Endothelial cell of umbilical vein (primary cell): Measurements from ENCODE around the gene BTN1A1. TPM values are rescaled to one million over a fixed set of nuclear protein-coding genes. Genes with fewer than 3 reads are reported as not detected.

Source experiments
- BruUV-seq: library from RNA; stranded (reverse); fragments of 400-500 nt; replicated peaks from 2 replicates; lab custom pipeline; 2021; lab: Mats Ljungman, UMichigan
- CTCF ChIA-PET: fragments of 300-600, 350-600 bp; sonication (Branson Sonifier 250); formaldehyde crosslinking; loops from one replicate; lab custom pipeline; 2021; ENCODE audit warnings: antibody characterized with exemption, inconsistent platforms; lab: Charles Lee
- POLR2A ChIA-PET: fragments of 300-600, 350-600 bp; sonication (Branson Sonifier 250); formaldehyde crosslinking; loops from one replicate; lab custom pipeline; 2021; ENCODE audit warnings: antibody characterized with exemption, inconsistent platforms; lab: Charles Lee
- DNase-seq: peaks from one replicate; pipeline ENCODE4 v3.0.0-alpha.2; 2011; ENCODE audit warnings: low read depth, low spot score
- FAIRE-seq: peaks from 2 replicates; lab custom pipeline; 2011; peaks lifted over from hg19 to GRCh38; lab: Jason Lieb, UNC
- H2AFZ ChIP-seq: 2 replicates; pipeline ENCODE4 v1.6.0; 2012; ENCODE audit warnings: low read depth, low read length, control low read depth, inconsistent platforms
- H3K27ac ChIP-seq: 2 replicates; pipeline ENCODE4 v1.5.1; 2011; ENCODE audit warnings: low read depth, mild to moderate bottlenecking, control low read depth, low read length, moderate library complexity; ENCODE audit not compliant: insufficient read depth
- H3K27me3 ChIP-seq, 2 experiments: 2 replicates each; pipeline versions ENCODE4 v1.6.0 to v1.6.1; 2011; ENCODE audit warnings: low read length in 2 of 2, mixed read lengths in 1 of 2; ENCODE audit not compliant: control insufficient read depth in 2 of 2, insufficient read depth in 2 of 2
- H3K36me3 ChIP-seq, 2 experiments: 2 replicates in 1 of 2; 3 replicates in 1 of 2; pipeline ENCODE4 v1.5.1; 2011; ENCODE audit warnings: low read length in 2 of 2, mild to moderate bottlenecking in 1 of 2, moderate library complexity in 1 of 2; ENCODE audit not compliant: control insufficient read depth in 2 of 2, insufficient read depth in 2 of 2; ENCODE audit errors: extremely low read depth in 1 of 2
- H3K4me1 ChIP-seq: 3 replicates; pipeline ENCODE4 v1.5.1; 2011; ENCODE audit warnings: mild to moderate bottlenecking, low read length; ENCODE audit not compliant: control insufficient read depth, insufficient read depth; ENCODE audit errors: extremely low read depth
- H3K4me2 ChIP-seq: 2 replicates; pipeline ENCODE4 v1.6.1; 2011; ENCODE audit warnings: low read length, control low read depth, mixed read lengths; ENCODE audit not compliant: insufficient read depth
- H3K4me3 ChIP-seq, 3 experiments: fragments of 200-600 bp in 1 of 3; sonication (generic), shearing (Covaris generic) in 1 of 3; replicated peaks in 1 of 3; 2 replicates each; pipeline ENCODE4 v1.5.1; 2011 to 2016; ENCODE audit warnings: control low read depth in 3 of 3, low read length in 3 of 3, mild to moderate bottlenecking in 2 of 3, inconsistent platforms in 1 of 3, low read depth in 1 of 3, moderate library complexity in 1 of 3; ENCODE audit not compliant: insufficient read depth in 1 of 3
- H3K79me2 ChIP-seq: 2 replicates; pipeline ENCODE4 v1.6.0; 2012; ENCODE audit warnings: low read length, inconsistent platforms; ENCODE audit not compliant: control insufficient read depth, insufficient read depth
- H3K9ac ChIP-seq: replicated peaks from 2 replicates; pipeline ENCODE3; 2011; ENCODE audit warnings: low read length, control low read depth; ENCODE audit not compliant: insufficient read depth; ENCODE audit errors: extremely low read depth
- H3K9me1 ChIP-seq: replicated peaks from 3 replicates; pipeline ENCODE4 v1.6.0; 2011; ENCODE audit warnings: mild to moderate bottlenecking, low read length; ENCODE audit not compliant: control insufficient read depth, insufficient read depth; ENCODE audit errors: extremely low read depth
- H3K9me3 ChIP-seq: replicated peaks from 2 replicates; pipeline ENCODE4 v1.5.1; 2012; ENCODE audit warnings: low read length, inconsistent platforms; ENCODE audit not compliant: control insufficient read depth, insufficient read depth
- H4K20me1 ChIP-seq: replicated peaks from 2 replicates; pipeline ENCODE3; 2011; ENCODE audit warnings: mild to moderate bottlenecking, low read length; ENCODE audit not compliant: control insufficient read depth, insufficient read depth; ENCODE audit errors: extremely low read depth
- CTCF ChIP-seq, 2 donors: IDR thresholded peaks; 1 replicate in 1 of 2; 2 replicates in 1 of 2; pipeline ENCODE4 v1.5.1; 2011; ENCODE audit warnings: low read length in 2 of 2, mild to moderate bottlenecking in 2 of 2, moderate library complexity in 2 of 2, control low read depth in 1 of 2, inconsistent platforms in 1 of 2, low read depth in 1 of 2; ENCODE audit not compliant: insufficient read depth in 1 of 2; ENCODE audit errors: extremely low read depth in 1 of 2
- EZH2 ChIP-seq: IDR thresholded peaks from 2 replicates; pipeline ENCODE4 v1.6.1; 2012; ENCODE audit warnings: borderline replicate concordance, low read depth, mild to moderate bottlenecking, moderate library complexity, low read length, inconsistent platforms; ENCODE audit not compliant: severe bottlenecking
- FOS ChIP-seq: IDR thresholded peaks from 2 replicates; pipeline ENCODE4 v1.6.1; 2011; ENCODE audit warnings: mild to moderate bottlenecking, low read length, moderate library complexity, borderline replicate concordance; ENCODE audit not compliant: insufficient read depth
- GATA2 ChIP-seq: IDR thresholded peaks from 2 replicates; pipeline ENCODE4 v1.7.0; 2011; ENCODE audit warnings: low read depth, mild to moderate bottlenecking, moderate library complexity, mixed read lengths, low read length; ENCODE audit not compliant: insufficient read length, insufficient read depth
- JUN ChIP-seq: IDR thresholded peaks from 2 replicates; pipeline ENCODE4 v1.6.1; 2011; ENCODE audit warnings: borderline replicate concordance, low read depth; ENCODE audit not compliant: insufficient read length, insufficient read depth
- MYC ChIP-seq: IDR thresholded peaks from one replicate; pipeline ENCODE4 v1.6.1; 2011; ENCODE audit warnings: mild to moderate bottlenecking, low read depth, low read length
- POLR2A ChIP-seq: IDR thresholded peaks from 2 replicates; pipeline ENCODE4 v1.6.1; 2012; ENCODE audit warnings: low read depth, mild to moderate bottlenecking, control low read depth, low read length
- POLR2AphosphoS5 ChIP-seq: IDR thresholded peaks from 2 replicates; pipeline ENCODE4 v1.6.1; 2012; ENCODE audit warnings: low read depth, mild to moderate bottlenecking, control low read depth, low read length, moderate library complexity; ENCODE audit not compliant: insufficient read depth
- dilution Hi-C: fragments of 300-500 bp; cut with MboI; formaldehyde crosslinking; loops from one replicate; pipeline ENCODE4 v1.15.0; 2019; ENCODE audit warnings: low sequenced_read_pairs; ENCODE audit not compliant: extremely low pct_ligation_motif_present
- intact Hi-C: fragments of 100-400 bp; cut with micrococcal nuclease; formaldehyde crosslinking; loops from one replicate; pipeline ENCODE4 v1.10.0; 2022
- polyA plus RNA-seq, 4 experiments: library from polyadenylated mRNA; depleted of rRNA in 3 of 4; stranded (reverse) in 3 of 4; unstranded in 1 of 4; fragments of >200 nt; gene quantifications; 2 replicates each; pipeline versions ENCODE4 v1.2.1 to v1.2.3, GENCODE V29; 2011 to 2012; ENCODE audit warnings: missing spikeins in 1 of 4
- total RNA-seq: library from RNA; stranded (reverse); gene quantifications from 2 replicates; pipeline ENCODE4 v1.2.3, GENCODE V29; 2021
- TF ChIP-seq, protein P1 (sequence below): IDR thresholded peaks from 2 replicates; pipeline ENCODE4 v1.6.1; 2011; ENCODE audit not compliant: insufficient read depth, insufficient read length

BTN1A1 gene
- total and polyA plus RNA-seq, 2 donors (not counting 3 experiments of a cell fraction or from before 2014, with no cell fraction given), result not detected

- no peaks in the 10 kb centered on the region for H3K79me2 ChIP-seq
- POLR2A ChIA-PET, result no interaction called here
- no peak overlapping the region for H3K27ac ChIP-seq
- no peak overlapping the region for H2AFZ ChIP-seq
- TF ChIP-seq GATA2 (no peak), CTCF (IDR thresholded peaks at IDR 0.05; ENCODE audit: extremely low read depth in 1 of 2, insufficient read depth in 1 of 2, low read depth in 1 of 2, low read length in 2 of 2) (no peak), EZH2 (no peak), MYC (no peak), FOS (no peak), POLR2A (no peak), POLR2AphosphoS5 (no peak), JUN (no peak)
- TF ChIP-seq, protein P1, sequence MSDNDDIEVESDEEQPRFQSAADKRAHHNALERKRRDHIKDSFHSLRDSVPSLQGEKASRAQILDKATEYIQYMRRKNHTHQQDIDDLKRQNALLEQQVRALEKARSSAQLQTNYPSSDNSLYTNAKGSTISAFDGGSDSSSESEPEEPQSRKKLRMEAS, result no peak
- CTCF ChIA-PET, result no interaction called here
- no peak for DNase-seq
- dilution Hi-C loops (loop anchor here (25.0 kb wide), 1 partner anchor 188 kb away; no protein-coding TSS in a partner anchor), intact Hi-C loops (no loop called here)
- no peak overlapping the region for H3K9ac ChIP-seq
- no peaks in the 10 kb centered on the region for H3K9me3 ChIP-seq
- BruUV-seq, result no TSS peak
- H3K9me1 ChIP-seq, result no peaks in the 10 kb centered on the region
- FAIRE-seq, result no peak
- H4K20me1 ChIP-seq, result no peaks in the 10 kb centered on the region
- H3K27me3 ChIP-seq, result no peaks in the 10 kb centered on the region
- H3K4me2 ChIP-seq, result no peak overlapping the region
- H3K36me3 ChIP-seq, result no peaks in the 10 kb centered on the region
- H3K4me1 ChIP-seq, result peaks cover 10% of the 10 kb centered on the region
- H3K4me3 ChIP-seq, result no peak overlapping the region
These were observed 24.7 kb downstream of the BTN1A1 start for GRCh38 chr6:26524722-26525370.
